SJCRH30 (cell line): ENCODE results near the gene MTUS2. TPM values are rescaled to one million over a fixed set of nuclear protein-coding genes. Genes with fewer than 3 reads are reported as not detected.
A peak's percentile ranks its signal among the peaks of the same experiment; 100 is the strongest.

Experiments used
- DNase-seq, 2 experiments: peaks; one replicate each; pipeline ENCODE4 v3.0.0-alpha.2; 2015 to 2020
- H3K27ac ChIP-seq: fragments of 250-450 bp; sonication (Bioruptor Pico); 2 replicates; pipeline ENCODE4 v1.5.1; 2020; ENCODE audit warnings: mild to moderate bottlenecking, moderate library complexity
- H3K27me3 ChIP-seq: fragments of 250-450 bp; sonication (Bioruptor Pico); 2 replicates; pipeline ENCODE4 v1.5.1; 2020; ENCODE audit warnings: mild to moderate bottlenecking, moderate library complexity
- H3K36me3 ChIP-seq: fragments of 250-450 bp; sonication (Bioruptor Pico); 2 replicates; pipeline ENCODE4 v1.5.1; 2020; ENCODE audit warnings: mild to moderate bottlenecking, moderate library complexity
- H3K4me1 ChIP-seq: fragments of 250-450 bp; sonication (Bioruptor Pico); 2 replicates; pipeline ENCODE4 v1.5.1; 2020; ENCODE audit warnings: mild to moderate bottlenecking, moderate library complexity
- H3K4me3 ChIP-seq: fragments of 250-450 bp; sonication (Bioruptor Pico); 2 replicates; pipeline ENCODE4 v1.5.1; 2020; ENCODE audit warnings: mild to moderate bottlenecking, moderate library complexity
- H3K9me3 ChIP-seq: fragments of 250-450 bp; sonication (Bioruptor Pico); replicated peaks from 2 replicates; pipeline ENCODE4 v1.5.1; 2020; ENCODE audit warnings: mild to moderate bottlenecking, moderate library complexity
- total RNA-seq: library from RNA; depleted of rRNA; stranded (reverse); fragments of >200 nt; shearing (Covaris generic); gene quantifications from 2 replicates; pipeline ENCODE4 v1.2.3, GENCODE V29; 2014

Gene MTUS2
- total RNA-seq, 1 experiment from 2014 or later = 2.4 TPM

GRCh38 chr13:29436721-29437280 is 616.7 kb downstream of the MTUS2 start:
- H3K27ac ChIP-seq = no peak overlapping the region

GRCh38 chr13:29438769-29439168 is 618.6 kb downstream of the MTUS2 start:
- no peak for DNase-seq
- H3K4me1 ChIP-seq = peaks cover 50% of the 10 kb centered on the region
- H3K36me3 ChIP-seq = no peaks in the 10 kb centered on the region
- H3K27ac ChIP-seq = no peak overlapping the region
- no peaks in the 10 kb centered on the region for H3K27me3 ChIP-seq
- H3K4me3 ChIP-seq = no peak overlapping the region
- H3K9me3 ChIP-seq = no peaks in the 10 kb centered on the region

More at GRCh38 chr13:29436721-29437280, 616.7 kb downstream of the MTUS2 start:
- no peaks in the 10 kb centered on the region for H3K36me3 ChIP-seq
- no peak for DNase-seq
- H3K4me3 ChIP-seq = no peak overlapping the region
- H3K9me3 ChIP-seq = no peaks in the 10 kb centered on the region
- peaks cover 47% of the 10 kb centered on the region for H3K4me1 ChIP-seq
- H3K27me3 ChIP-seq = no peaks in the 10 kb centered on the region

- no peaks in the 10 kb centered on the region for H3K36me3 ChIP-seq
- peaks cover 40% of the 10 kb centered on the region for H3K4me1 ChIP-seq
- no peak overlapping the region for H3K4me3 ChIP-seq
- H3K27ac ChIP-seq = no peak overlapping the region
- no peaks in the 10 kb centered on the region for H3K9me3 ChIP-seq
- H3K27me3 ChIP-seq = no peaks in the 10 kb centered on the region
- DNase-seq = no peak
These were observed 619.7 kb downstream of the MTUS2 start for GRCh38 chr13:29439601-29440388.

- peak; percentile 81 to 86 for DNase-seq
- peaks cover 26% of the 10 kb centered on the region for H3K4me1 ChIP-seq
- no peak overlapping the region for H3K4me3 ChIP-seq
- no peaks in the 10 kb centered on the region for H3K36me3 ChIP-seq
- peak overlapping the region; percentile 76 for H3K27ac ChIP-seq
- no peaks in the 10 kb centered on the region for H3K27me3 ChIP-seq
- H3K9me3 ChIP-seq = no peaks in the 10 kb centered on the region
These were observed 621.2 kb downstream of the MTUS2 start for GRCh38 chr13:29441306-29441705.

DNA sequence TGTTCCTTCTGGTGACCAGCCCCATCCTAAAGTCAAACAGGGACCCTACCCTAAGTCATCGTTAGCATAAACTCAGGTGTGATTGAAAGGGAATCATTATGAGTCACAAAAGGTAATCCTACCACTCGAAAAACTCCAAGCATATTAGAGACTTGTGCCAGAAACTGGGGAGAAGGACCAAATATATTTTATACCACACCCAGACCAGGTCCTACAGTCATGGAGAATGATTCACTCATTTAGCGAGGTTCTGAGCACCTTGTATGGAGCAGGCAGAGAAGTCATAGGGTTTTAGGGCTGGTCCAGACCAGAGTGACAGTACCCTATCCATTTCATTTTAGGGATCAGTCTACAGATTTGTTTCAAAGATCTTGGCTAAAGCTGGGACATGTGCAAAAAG is 625.9 kb downstream of the MTUS2 start:
- DNase-seq = no peak
- H3K9me3 ChIP-seq = no peaks in the 10 kb centered on the region
- no peaks in the 10 kb centered on the region for H3K36me3 ChIP-seq
- H3K4me3 ChIP-seq = no peak overlapping the region
- no peaks in the 10 kb centered on the region for H3K27me3 ChIP-seq
- H3K4me1 ChIP-seq = peaks cover 46% of the 10 kb centered on the region
- H3K27ac ChIP-seq = no peak overlapping the region

- H3K36me3 ChIP-seq = no peaks in the 10 kb centered on the region
- DNase-seq = peak; percentile 89 to 98
- peaks cover 34% of the 10 kb centered on the region for H3K4me1 ChIP-seq
- H3K9me3 ChIP-seq = no peaks in the 10 kb centered on the region
- no peak overlapping the region for H3K4me3 ChIP-seq
- no peaks in the 10 kb centered on the region for H3K27me3 ChIP-seq
- H3K27ac ChIP-seq = peak overlapping the region; percentile 89
These were observed 628.0 kb downstream of the MTUS2 start for GRCh38 chr13:29448174-29448573.

DNA sequence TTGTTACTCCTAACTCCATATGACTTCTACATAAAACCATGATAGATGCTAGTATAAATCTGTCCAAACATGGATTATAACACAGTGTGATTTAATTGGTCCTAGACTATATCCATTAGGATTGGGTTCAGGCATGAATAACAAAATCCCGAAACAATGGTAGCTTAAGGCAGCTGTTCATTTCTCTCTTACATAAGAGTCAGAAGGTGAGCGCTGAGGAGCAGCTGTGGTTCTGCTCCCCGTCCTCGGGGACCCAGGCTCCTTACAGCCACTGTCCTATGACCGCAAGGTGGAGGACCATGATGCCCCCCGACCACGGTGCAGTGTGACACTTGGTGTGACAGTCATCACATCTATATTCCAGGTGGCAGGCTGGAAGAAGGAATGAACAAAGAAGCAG is 629.6 kb downstream of the MTUS2 start:
- Histone ChIP-seq H3K4me1 (peaks cover 34% of the 10 kb centered on the region), H3K27me3 (no peaks in the 10 kb centered on the region)
- DNase-seq = peak; percentile 51 to 78

GRCh38 chr13:29451976-29452375 is 631.8 kb downstream of the MTUS2 start:
- Histone ChIP-seq H3K27ac (no peak overlapping the region), H3K36me3 (no peaks in the 10 kb centered on the region), H3K4me3 (no peak overlapping the region), H3K9me3 (no peaks in the 10 kb centered on the region), H3K4me1 (peaks cover 28% of the 10 kb centered on the region), H3K27me3 (no peaks in the 10 kb centered on the region)
- no peak for DNase-seq

More for the DNA sequence above, 629.6 kb downstream of the MTUS2 start:
- Histone ChIP-seq H3K36me3 (no peaks in the 10 kb centered on the region), H3K9me3 (no peaks in the 10 kb centered on the region), H3K4me3 (no peak overlapping the region), H3K27ac (peak overlapping the region; percentile 89)

DNA sequence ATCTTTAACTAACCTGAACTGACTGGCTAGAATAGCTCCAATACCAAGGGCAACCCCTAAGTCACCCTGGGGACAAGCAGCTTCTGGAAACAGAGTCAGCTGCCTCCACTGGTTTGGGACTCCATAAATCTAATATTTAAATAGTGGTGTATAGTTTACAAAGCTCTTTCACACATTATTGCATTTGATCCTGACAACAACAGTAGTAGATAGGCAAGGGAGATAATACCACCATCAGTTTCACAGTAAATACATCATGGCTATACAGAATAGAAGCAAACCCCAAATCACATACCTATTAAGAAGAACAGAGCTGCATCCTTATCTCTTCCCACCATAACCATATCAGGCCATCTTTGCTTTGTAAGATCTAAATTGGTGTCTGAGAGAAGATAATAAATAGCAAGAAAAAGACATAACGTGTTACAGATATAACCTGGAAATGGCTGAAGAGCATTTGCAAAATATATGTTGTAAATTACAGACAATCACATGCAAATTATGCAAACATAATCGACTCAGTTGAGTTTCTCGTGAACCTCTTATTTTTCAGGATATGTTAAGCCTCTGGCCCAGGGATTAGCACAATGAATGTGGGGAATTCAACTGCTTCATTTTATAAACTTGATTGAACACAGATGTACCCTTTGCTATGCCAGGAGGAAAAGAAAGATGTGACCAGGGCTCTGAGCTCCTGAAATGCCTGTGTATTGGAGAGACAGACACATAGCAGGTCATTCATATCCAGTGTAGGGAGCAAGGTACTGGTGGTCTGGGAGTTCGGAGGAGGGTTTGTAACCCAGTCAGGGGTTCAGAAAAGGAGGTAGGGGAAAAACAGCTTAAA is 632.9 kb downstream of the MTUS2 start:
- Histone ChIP-seq H3K9me3 (no peaks in the 10 kb centered on the region; the same call in 1 of the 2 replicates), H3K27me3 (no peaks in the 10 kb centered on the region), H3K4me3 (no peak overlapping the region), H3K4me1 (peaks cover 28% of the 10 kb centered on the region), H3K36me3 (no peaks in the 10 kb centered on the region), H3K27ac (no peak overlapping the region)
- DNase-seq = no peak

GRCh38 chr13:29453617-29454011 is 633.5 kb downstream of the MTUS2 start:
- Histone ChIP-seq H3K27me3 (no peaks in the 10 kb centered on the region), H3K27ac (no peak overlapping the region), H3K4me3 (no peak overlapping the region), H3K36me3 (no peaks in the 10 kb centered on the region), H3K4me1 (peaks cover 27% of the 10 kb centered on the region), H3K9me3 (peaks cover 4% of the 10 kb centered on the region; the same call in 1 of the 2 replicates)
- no peak for DNase-seq

DNA sequence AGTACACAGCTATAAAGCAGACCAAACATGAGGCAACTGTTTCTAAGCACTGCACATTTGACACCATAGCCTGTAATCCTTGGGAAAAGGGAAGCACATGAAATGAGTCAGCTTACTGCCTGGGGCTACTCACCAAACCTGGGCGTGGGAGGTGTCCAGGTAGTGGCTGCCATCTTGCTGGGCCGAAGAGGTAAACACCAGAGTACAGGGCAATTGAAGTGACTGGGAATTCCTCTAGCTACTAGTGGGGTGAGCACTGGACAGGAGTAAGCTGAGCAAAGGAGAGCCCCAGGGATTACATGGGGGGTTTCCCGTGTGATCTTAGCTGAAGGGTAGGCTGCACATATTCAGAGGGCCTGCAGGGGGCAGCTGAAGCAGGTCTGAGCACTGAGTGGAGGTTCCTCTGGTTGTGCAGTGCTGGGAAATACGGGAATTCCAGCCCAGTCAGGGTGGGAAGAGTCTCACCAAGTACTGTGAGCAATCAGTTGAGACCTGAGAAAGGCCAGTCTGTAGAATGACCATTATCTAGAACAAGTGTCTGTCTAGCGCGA is 634.9 kb downstream of the MTUS2 start:
- DNase-seq = peak; percentile 26 to 50
- no peaks in the 10 kb centered on the region for H3K27me3 ChIP-seq

GRCh38 chr13:29456419-29456818 is 636.3 kb downstream of the MTUS2 start:
- H3K9me3 ChIP-seq = peaks cover 4% of the 10 kb centered on the region; the same call in 1 of the 2 replicates
- H3K4me3 ChIP-seq = no peak overlapping the region
- no peaks in the 10 kb centered on the region for H3K27me3 ChIP-seq
- no peak overlapping the region for H3K27ac ChIP-seq
- no peaks in the 10 kb centered on the region for H3K36me3 ChIP-seq
- peaks cover 13% of the 10 kb centered on the region for H3K4me1 ChIP-seq
- DNase-seq = no peak

More for the DNA sequence above, 634.9 kb downstream of the MTUS2 start:
- peaks cover 13% of the 10 kb centered on the region for H3K4me1 ChIP-seq
- no peak overlapping the region for H3K4me3 ChIP-seq
- no peak overlapping the region for H3K27ac ChIP-seq
- peaks cover 4% of the 10 kb centered on the region; the same call in 1 of the 2 replicates for H3K9me3 ChIP-seq
- no peaks in the 10 kb centered on the region for H3K36me3 ChIP-seq

- Histone ChIP-seq H3K27me3 (no peaks in the 10 kb centered on the region), H3K9me3 (peaks cover 4% of the 10 kb centered on the region; the same call in 1 of the 2 replicates), H3K4me1 (peaks cover 13% of the 10 kb centered on the region), H3K4me3 (no peak overlapping the region), H3K27ac (peak overlapping the region; percentile 32), H3K36me3 (no peaks in the 10 kb centered on the region)
- peak; percentile 23 to 68 for DNase-seq
These were observed 637.2 kb downstream of the MTUS2 start for GRCh38 chr13:29457299-29457698.

- Histone ChIP-seq H3K9me3 (peaks cover 4% of the 10 kb centered on the region; the same call in 1 of the 2 replicates), H3K4me3 (no peak overlapping the region), H3K27ac (no peak overlapping the region), H3K36me3 (no peaks in the 10 kb centered on the region), H3K27me3 (no peaks in the 10 kb centered on the region), H3K4me1 (peaks cover 13% of the 10 kb centered on the region)
- DNase-seq = no peak
These were observed 638.3 kb downstream of the MTUS2 start for GRCh38 chr13:29458419-29458818.
